ENCODE measurements around the gene FTO. TPM values are rescaled to one million over a fixed set of nuclear protein-coding genes. Genes with fewer than 3 reads are reported as not detected.

Gene FTO
- total RNA-seq, 1 experiment from 2014 or later = 55.0 TPM

GRCh38 chr16:53714205-53715022, 10.5 kb downstream of the FTO start:
- Mint-ChIP-seq H3K36me3 (ENCODE audit: insufficient read depth, unreplicated experiment) (no peaks in the 10 kb centered on the region), H3K27ac (ENCODE audit: low read depth, unreplicated experiment) (no peak overlapping the region), H3K27me3 (ENCODE audit: insufficient read depth, unreplicated experiment) (no peaks in the 10 kb centered on the region), H3K4me3 (ENCODE audit: unreplicated experiment) (no peak overlapping the region), H3K4me1 (ENCODE audit: insufficient read depth, unreplicated experiment) (peaks cover 14% of the 10 kb centered on the region), H3K9me3 (ENCODE audit: unreplicated experiment) (no peaks in the 10 kb centered on the region)
- BruUV-seq (replicated peaks) = no TSS peak
- intact Hi-C loops (cut with micrococcal nuclease) = no loop called here
- CTCF ChIA-PET = interaction anchor here (1.4 kb wide), 1 partner anchor 10 kb away, joined by 7 read pairs; the partner anchor contains the start of gene FTO
- POLR2A ChIA-PET = interaction anchor here (1.4 to 2.1 kb wide), 3 partner anchors 10 to 54 kb away, joined by 3 to 6 read pairs (median 6); partner anchors contain the start of genes FTO and RPGRIP1L
- TF ChIP-seq CTCF (IDR thresholded peaks at IDR 0.05; ENCODE audit: unreplicated experiment) = no peak
- DNase-seq (ENCODE audit: unreplicated experiment) = no peak

GRCh38 chr16:53715023-53715384, 11.0 kb downstream of the FTO start:
- Mint-ChIP-seq H3K9me3 (ENCODE audit: unreplicated experiment) (no peaks in the 10 kb centered on the region), H3K36me3 (ENCODE audit: insufficient read depth, unreplicated experiment) (no peaks in the 10 kb centered on the region), H3K4me1 (ENCODE audit: insufficient read depth, unreplicated experiment) (peaks cover 14% of the 10 kb centered on the region), H3K27me3 (ENCODE audit: insufficient read depth, unreplicated experiment) (no peaks in the 10 kb centered on the region), H3K4me3 (ENCODE audit: unreplicated experiment) (no peak overlapping the region), H3K27ac (ENCODE audit: low read depth, unreplicated experiment) (no peak overlapping the region)
- intact Hi-C loops (cut with micrococcal nuclease) = no loop called here
- BruUV-seq (replicated peaks) = no TSS peak
- DNase-seq (ENCODE audit: unreplicated experiment) = no peak
- no peak for TF ChIP-seq CTCF (IDR thresholded peaks at IDR 0.05; ENCODE audit: unreplicated experiment)
- ChIA-PET CTCF (interaction anchor here (1.0 to 1.4 kb wide), 2 partner anchors 11 to 13 kb away, joined by 3 to 7 read pairs; partner anchors contain the start of gene FTO), POLR2A (interaction anchor here (1.3 to 2.1 kb wide), 3 partner anchors 30 to 54 kb away, joined by 3 to 6 read pairs (median 3); no protein-coding TSS in a partner anchor)

GRCh38 chr16:53717577-53717976, 13.6 kb downstream of the FTO start:
- intact Hi-C loops (cut with micrococcal nuclease) = no loop called here
- BruUV-seq (replicated peaks) = no TSS peak
- CTCF ChIA-PET = no interaction called here
- H3K4me1 Mint-ChIP-seq (ENCODE audit: insufficient read depth, unreplicated experiment) = peaks cover 14% of the 10 kb centered on the region
- H3K36me3 Mint-ChIP-seq (ENCODE audit: insufficient read depth, unreplicated experiment) = no peaks in the 10 kb centered on the region
- POLR2A ChIA-PET = no interaction called here
- no peak overlapping the region for H3K27ac Mint-ChIP-seq (ENCODE audit: low read depth, unreplicated experiment)
- H3K27me3 Mint-ChIP-seq (ENCODE audit: insufficient read depth, unreplicated experiment) = no peaks in the 10 kb centered on the region
- no peaks in the 10 kb centered on the region for H3K9me3 Mint-ChIP-seq (ENCODE audit: unreplicated experiment)
- DNase-seq (ENCODE audit: unreplicated experiment) = no peak
- TF ChIP-seq CTCF (IDR thresholded peaks at IDR 0.05; ENCODE audit: unreplicated experiment) = no peak
- no peak overlapping the region for H3K4me3 Mint-ChIP-seq (ENCODE audit: unreplicated experiment)

- POLR2A ChIA-PET = interaction anchor here (0.6 kb wide), 1 partner anchor 86 kb away, joined by 3 read pairs; no protein-coding TSS in a partner anchor
- no peak for TF ChIP-seq CTCF (IDR thresholded peaks at IDR 0.05; ENCODE audit: unreplicated experiment)
- Mint-ChIP-seq H3K27ac (ENCODE audit: low read depth, unreplicated experiment) (no peak overlapping the region), H3K4me1 (ENCODE audit: insufficient read depth, unreplicated experiment) (peaks cover 3% of the 10 kb centered on the region), H3K9me3 (ENCODE audit: unreplicated experiment) (no peaks in the 10 kb centered on the region), H3K4me3 (ENCODE audit: unreplicated experiment) (no peak overlapping the region), H3K27me3 (ENCODE audit: insufficient read depth, unreplicated experiment) (no peaks in the 10 kb centered on the region), H3K36me3 (ENCODE audit: insufficient read depth, unreplicated experiment) (no peaks in the 10 kb centered on the region)
- CTCF ChIA-PET = interaction anchor here (0.6 to 1.1 kb wide), 2 partner anchors 22 to 82 kb away, joined by 3 to 4 read pairs; no protein-coding TSS in a partner anchor
- no peak for DNase-seq (ENCODE audit: unreplicated experiment)
- BruUV-seq (replicated peaks) = no TSS peak
- intact Hi-C loops (cut with micrococcal nuclease) = no loop called here
Observed at GRCh38 chr16:53721017-53721416, 17.1 kb downstream of the FTO start.

Data from MCF 10A (cell line).